ENCODE results near the gene LMBR1L. TPM values are rescaled to one million over a fixed set of nuclear protein-coding genes. Genes with fewer than 3 reads are reported as not detected.
A peak's percentile ranks its signal among the peaks of the same experiment; 100 is the strongest.

Gene LMBR1L
- total and polyA plus RNA-seq, 10 of the 15 experiments (the other 5 are each of a cell fraction or from before 2014, with no cell fraction given), result 2.1 to 42.6 (median 20.0) TPM

DNA sequence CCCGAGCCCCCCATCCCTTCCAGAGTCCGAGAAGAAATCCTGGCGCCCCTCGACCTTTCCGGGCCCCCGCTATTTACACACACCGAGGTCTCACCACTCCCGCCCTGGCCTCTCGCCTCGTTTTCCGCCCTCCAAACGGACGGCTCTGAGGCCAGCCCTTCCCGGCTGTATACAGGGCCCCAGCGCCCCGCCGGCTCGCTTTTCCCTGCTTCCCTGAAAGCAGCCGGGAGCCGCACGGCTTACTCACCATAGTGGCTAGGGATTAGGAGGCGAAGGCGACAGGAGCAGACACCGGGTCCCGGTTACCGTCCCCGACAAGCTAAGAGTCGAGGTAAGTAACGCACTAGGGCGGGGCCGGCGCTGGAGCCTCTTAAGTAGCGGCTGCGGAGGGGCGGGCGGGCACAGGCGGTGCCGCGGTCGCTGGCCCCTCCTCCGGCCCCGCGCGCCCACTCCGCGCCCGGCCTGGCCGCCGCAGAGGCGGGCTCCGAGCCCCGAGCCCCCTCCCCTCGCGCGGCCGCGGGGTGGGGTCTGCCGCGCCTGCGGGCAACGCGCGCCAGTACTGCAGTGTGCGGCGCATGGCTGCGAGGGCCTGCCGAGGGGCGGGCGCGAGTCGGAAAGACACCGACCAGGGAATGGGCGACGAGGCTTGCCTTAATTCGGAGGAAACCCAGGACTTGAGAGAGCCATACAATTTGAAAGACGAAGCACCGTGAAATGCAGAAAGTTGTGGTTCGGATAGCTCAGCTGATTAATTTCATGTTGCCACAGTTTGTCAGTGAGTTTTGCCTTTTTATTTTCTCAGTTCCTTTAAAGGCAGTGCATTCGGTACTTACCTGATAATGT is 20.6 kb upstream of the LMBR1L start, which contains the start of gene TUBA1B (continued):
- TF ChIP-seq, protein P1, sequence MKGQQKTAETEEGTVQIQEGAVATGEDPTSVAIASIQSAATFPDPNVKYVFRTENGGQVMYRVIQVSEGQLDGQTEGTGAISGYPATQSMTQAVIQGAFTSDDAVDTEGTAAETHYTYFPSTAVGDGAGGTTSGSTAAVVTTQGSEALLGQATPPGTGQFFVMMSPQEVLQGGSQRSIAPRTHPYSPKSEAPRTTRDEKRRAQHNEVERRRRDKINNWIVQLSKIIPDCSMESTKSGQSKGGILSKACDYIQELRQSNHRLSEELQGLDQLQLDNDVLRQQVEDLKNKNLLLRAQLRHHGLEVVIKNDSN (IDR thresholded peaks at IDR 0.05; ENCODE audit: borderline replicate concordance, extremely low read length, insufficient read depth, low read depth, low read length), result no peak
- peak; percentile 96 for TF ChIP-seq POLR2A (IDR thresholded peaks at IDR 0.05; ENCODE audit: low read depth, low read length)
- no peak for TF ChIP-seq EP300 (IDR thresholded peaks at IDR 0.05; ENCODE audit: borderline replicate concordance in 1 of 2, control insufficient read depth in 1 of 2, low read depth in 2 of 2, low read length in 2 of 2)
- peak; percentile 43 for TF ChIP-seq CREM (IDR thresholded peaks at IDR 0.05; ENCODE audit: low read depth)
- peak; percentile 54 for TF ChIP-seq DPF2 (IDR thresholded peaks at IDR 0.05)
- peak; percentile 52 for TF ChIP-seq SPI1 (IDR thresholded peaks at IDR 0.05; ENCODE audit: borderline replicate concordance, insufficient read depth, low read depth, low read length)
- no peak for TF ChIP-seq KAT2A (conservative IDR thresholded peaks at IDR 0.05; ENCODE audit: control insufficient read depth, low read depth, low read length)
- no peak; the same call in 1 of the 2 replicates for TF ChIP-seq ATF7 (IDR thresholded peaks at IDR 0.05; ENCODE audit: low read depth)
- TF ChIP-seq PAX8 (IDR thresholded peaks at IDR 0.05), result no peak
- no peak for TF ChIP-seq SUPT20H (IDR thresholded peaks at IDR 0.05; ENCODE audit: borderline replicate concordance, control insufficient read depth, low read depth, low read length)
- TF ChIP-seq, protein P2, sequence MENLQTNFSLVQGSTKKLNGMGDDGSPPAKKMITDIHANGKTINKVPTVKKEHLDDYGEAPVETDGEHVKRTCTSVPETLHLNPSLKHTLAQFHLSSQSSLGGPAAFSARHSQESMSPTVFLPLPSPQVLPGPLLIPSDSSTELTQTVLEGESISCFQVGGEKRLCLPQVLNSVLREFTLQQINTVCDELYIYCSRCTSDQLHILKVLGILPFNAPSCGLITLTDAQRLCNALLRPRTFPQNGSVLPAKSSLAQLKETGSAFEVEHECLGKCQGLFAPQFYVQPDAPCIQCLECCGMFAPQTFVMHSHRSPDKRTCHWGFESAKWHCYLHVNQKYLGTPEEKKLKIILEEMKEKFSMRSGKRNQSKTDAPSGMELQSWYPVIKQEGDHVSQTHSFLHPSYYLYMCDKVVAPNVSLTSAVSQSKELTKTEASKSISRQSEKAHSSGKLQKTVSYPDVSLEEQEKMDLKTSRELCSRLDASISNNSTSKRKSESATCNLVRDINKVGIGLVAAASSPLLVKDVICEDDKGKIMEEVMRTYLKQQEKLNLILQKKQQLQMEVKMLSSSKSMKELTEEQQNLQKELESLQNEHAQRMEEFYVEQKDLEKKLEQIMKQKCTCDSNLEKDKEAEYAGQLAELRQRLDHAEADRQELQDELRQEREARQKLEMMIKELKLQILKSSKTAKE (IDR thresholded peaks at IDR 0.05; ENCODE audit: low read depth, poor library complexity, severe bottlenecking), result no peak
- TF ChIP-seq ESRRA (IDR thresholded peaks at IDR 0.05; ENCODE audit: low read length), result no peak; the same call in 1 of the 2 replicates
- TF ChIP-seq, protein P3, sequence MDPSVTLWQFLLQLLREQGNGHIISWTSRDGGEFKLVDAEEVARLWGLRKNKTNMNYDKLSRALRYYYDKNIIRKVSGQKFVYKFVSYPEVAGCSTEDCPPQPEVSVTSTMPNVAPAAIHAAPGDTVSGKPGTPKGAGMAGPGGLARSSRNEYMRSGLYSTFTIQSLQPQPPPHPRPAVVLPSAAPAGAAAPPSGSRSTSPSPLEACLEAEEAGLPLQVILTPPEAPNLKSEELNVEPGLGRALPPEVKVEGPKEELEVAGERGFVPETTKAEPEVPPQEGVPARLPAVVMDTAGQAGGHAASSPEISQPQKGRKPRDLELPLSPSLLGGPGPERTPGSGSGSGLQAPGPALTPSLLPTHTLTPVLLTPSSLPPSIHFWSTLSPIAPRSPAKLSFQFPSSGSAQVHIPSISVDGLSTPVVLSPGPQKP (IDR thresholded peaks at IDR 0.05; ENCODE audit: low read depth, low read length), result no peak
- peak; percentile 36; the same call in 1 of the 2 replicates for TF ChIP-seq ZNF207 (IDR thresholded peaks at IDR 0.05; ENCODE audit: borderline replicate concordance)
- no peak for TF ChIP-seq EGR1 (IDR thresholded peaks at IDR 0.05; ENCODE audit: borderline replicate concordance in 1 of 2, low read depth in 2 of 2, low read length in 2 of 2)
- peak; percentile 84; the same call in 1 of the 2 replicates for TF ChIP-seq TAF1 (IDR thresholded peaks at IDR 0.05; ENCODE audit: borderline replicate concordance, low read depth, low read length)
- TF ChIP-seq, protein P4, sequence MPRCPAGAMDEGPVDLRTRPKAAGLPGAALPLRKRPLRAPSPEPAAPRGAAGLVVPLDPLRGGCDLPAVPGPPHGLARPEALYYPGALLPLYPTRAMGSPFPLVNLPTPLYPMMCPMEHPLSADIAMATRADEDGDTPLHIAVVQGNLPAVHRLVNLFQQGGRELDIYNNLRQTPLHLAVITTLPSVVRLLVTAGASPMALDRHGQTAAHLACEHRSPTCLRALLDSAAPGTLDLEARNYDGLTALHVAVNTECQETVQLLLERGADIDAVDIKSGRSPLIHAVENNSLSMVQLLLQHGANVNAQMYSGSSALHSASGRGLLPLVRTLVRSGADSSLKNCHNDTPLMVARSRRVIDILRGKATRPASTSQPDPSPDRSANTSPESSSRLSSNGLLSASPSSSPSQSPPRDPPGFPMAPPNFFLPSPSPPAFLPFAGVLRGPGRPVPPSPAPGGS (IDR thresholded peaks at IDR 0.05; ENCODE audit: borderline replicate concordance, insufficient read depth, low read depth, low read length, poor library complexity, severe bottlenecking), result peak; percentile 38
- TF ChIP-seq, protein P5, sequence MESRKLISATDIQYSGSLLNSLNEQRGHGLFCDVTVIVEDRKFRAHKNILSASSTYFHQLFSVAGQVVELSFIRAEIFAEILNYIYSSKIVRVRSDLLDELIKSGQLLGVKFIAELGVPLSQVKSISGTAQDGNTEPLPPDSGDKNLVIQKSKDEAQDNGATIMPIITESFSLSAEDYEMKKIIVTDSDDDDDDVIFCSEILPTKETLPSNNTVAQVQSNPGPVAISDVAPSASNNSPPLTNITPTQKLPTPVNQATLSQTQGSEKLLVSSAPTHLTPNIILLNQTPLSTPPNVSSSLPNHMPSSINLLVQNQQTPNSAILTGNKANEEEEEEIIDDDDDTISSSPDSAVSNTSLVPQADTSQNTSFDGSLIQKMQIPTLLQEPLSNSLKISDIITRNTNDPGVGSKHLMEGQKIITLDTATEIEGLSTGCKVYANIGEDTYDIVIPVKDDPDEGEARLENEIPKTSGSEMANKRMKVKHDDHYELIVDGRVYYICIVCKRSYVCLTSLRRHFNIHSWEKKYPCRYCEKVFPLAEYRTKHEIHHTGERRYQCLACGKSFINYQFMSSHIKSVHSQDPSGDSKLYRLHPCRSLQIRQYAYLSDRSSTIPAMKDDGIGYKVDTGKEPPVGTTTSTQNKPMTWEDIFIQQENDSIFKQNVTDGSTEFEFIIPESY (IDR thresholded peaks at IDR 0.05), result no peak
- peak; percentile 85 for TF ChIP-seq MXI1 (IDR thresholded peaks at IDR 0.05; ENCODE audit: low read depth, low read length)

All from GM12878 (cell line).